Astrocyte of the cerebellum (primary cell): ENCODE results near the gene NOX5.
A peak's percentile ranks its signal among the peaks of the same experiment; 100 is the strongest.

Source experiments
- DNase-seq: peaks from one replicate; pipeline ENCODE4 v3.0.0-alpha.2; 2011; ENCODE audit warnings: low read depth
- H3K4me3 ChIP-seq: 2 replicates; pipeline ENCODE4 v1.5.1; 2011; ENCODE audit warnings: mild to moderate bottlenecking, low read depth, low read length, moderate library complexity
- CTCF ChIP-seq: IDR thresholded peaks from 2 replicates; pipeline ENCODE4 v1.5.1; 2012; ENCODE audit warnings: low read length, low read depth, moderate library complexity, mild to moderate bottlenecking; ENCODE audit errors: missing control alignments
- in situ Hi-C: cut with HindIII; loops from 2 replicates; pipeline ENCODE4 v1.10.0; 2017; ENCODE audit warnings: low sequenced_read_pairs

NOX5 gene

GRCh38 chr15:69031013-69032001 lies 16.8 kb downstream of the NOX5 start:
- DNase-seq: no peak
- peak; percentile 54 for TF ChIP-seq CTCF
- in situ Hi-C loops: no loop called here
- peak overlapping the region; percentile 26 for H3K4me3 ChIP-seq

DNA sequence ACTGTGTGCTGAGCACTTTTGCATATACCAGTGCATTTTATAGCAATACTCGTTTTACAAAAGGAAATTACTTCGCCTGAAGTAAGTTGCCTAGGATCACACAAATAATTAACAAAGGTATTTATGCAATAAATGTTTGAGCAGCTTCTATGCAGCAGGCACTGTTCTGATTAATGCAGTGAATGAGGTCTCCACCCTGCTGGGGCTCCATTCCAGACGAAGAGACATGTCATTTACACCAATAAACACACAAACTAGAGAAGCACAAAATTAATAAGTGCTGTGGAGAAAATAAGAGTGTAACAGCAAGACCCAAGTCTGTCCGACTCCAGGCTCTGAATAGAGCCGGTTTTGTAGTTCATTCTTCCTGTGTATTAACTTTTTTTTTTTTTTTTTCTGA lies 17.5 kb downstream of the NOX5 start:
- peak overlapping the region; percentile 26 for H3K4me3 ChIP-seq
- no peak for DNase-seq
- in situ Hi-C loops: no loop called here
- no peak for TF ChIP-seq CTCF

GRCh38 chr15:69032703-69033373 lies 18.3 kb downstream of the NOX5 start:
- H3K4me3 ChIP-seq: no peak overlapping the region
- DNase-seq: no peak
- TF ChIP-seq CTCF: no peak
- in situ Hi-C loops: no loop called here

DNA sequence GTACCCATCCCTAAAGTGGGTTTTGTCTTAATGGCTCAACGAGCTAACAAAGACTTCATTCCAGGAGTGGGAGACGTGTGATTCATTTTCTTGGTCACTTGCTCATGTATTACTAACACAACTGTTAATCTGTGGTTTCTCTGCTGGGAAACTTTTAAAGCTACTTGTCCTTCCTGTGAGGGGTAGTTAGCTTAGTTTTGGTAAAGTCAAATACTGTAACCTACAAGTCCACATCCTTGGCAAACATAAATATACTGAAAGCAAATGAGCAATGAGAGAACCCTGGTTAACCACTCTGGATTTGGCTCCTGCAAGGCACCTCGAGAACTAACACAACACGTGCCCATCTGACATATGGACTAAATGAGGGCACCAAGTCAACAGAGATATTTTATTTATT lies 19.9 kb downstream of the NOX5 start:
- TF ChIP-seq CTCF: no peak
- H3K4me3 ChIP-seq: no peak overlapping the region
- DNase-seq: peak; percentile 81
- in situ Hi-C loops: no loop called here

DNA sequence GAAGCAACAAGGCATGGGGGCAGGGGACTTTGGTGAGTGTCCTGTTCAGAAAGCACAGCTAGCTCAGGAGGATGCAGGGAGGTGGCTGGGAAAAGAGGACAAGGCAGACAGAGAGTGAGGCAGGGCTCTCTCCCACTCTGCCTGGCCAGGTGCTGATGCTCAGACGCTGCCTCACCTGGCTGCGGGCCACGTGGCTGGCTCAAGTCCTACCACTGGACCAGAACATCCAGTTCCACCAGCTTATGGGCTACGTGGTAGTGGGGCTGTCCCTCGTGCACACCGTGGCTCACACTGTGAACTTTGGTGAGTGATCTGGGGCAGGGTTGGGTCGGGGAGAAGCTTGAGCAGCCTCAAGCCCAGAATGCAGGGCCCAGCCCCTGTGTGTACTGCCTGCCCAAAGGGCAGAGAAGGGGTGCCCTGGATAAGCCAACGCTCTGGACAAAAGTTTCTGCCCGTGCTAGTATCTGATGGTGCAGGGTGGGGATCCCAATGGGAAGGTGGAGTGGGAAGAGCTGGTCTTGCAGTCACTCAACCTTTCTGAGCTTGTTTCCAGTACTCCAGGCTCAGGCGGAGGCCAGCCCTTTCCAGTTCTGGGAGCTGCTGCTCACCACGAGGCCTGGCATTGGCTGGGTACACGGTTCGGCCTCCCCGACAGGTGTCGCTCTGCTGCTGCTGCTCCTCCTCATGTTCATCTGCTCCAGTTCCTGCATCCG lies 20.9 kb downstream of the NOX5 start:
- no peak for DNase-seq
- TF ChIP-seq CTCF: no peak
- no peak overlapping the region for H3K4me3 ChIP-seq
- in situ Hi-C loops: no loop called here

GRCh38 chr15:69035918-69036258 lies 21.4 kb downstream of the NOX5 start:
- H3K4me3 ChIP-seq: no peak overlapping the region
- in situ Hi-C loops: no loop called here
- DNase-seq: no peak
- no peak for TF ChIP-seq CTCF
